ENCODE results near the gene ARHGEF18.

Gene ARHGEF18

GRCh38 chr19:7386308-7386707 is 37.6 kb downstream of the ARHGEF18 start:
- no peak for DNase-seq

DNA sequence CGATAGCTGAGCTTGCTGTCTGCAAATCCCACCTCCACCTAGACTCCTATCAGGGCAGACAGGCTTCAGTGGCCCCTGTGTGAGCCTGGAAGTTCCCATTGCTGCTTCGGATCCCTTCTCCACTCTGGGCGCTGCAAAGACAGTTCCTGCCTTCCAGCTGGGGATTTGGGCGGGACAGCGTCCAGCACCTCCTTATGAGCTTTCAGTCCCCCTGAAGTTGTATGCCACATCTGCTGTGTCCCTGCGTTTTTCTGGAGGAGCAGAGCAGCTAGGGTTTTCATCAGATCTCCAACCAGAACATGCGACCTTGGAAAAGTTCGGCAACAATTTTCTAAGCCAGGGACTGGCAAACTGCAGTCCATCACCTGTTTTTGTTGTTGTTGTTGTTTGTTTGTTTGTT is 38.0 kb downstream of the ARHGEF18 start:
- no peak for DNase-seq

DNA sequence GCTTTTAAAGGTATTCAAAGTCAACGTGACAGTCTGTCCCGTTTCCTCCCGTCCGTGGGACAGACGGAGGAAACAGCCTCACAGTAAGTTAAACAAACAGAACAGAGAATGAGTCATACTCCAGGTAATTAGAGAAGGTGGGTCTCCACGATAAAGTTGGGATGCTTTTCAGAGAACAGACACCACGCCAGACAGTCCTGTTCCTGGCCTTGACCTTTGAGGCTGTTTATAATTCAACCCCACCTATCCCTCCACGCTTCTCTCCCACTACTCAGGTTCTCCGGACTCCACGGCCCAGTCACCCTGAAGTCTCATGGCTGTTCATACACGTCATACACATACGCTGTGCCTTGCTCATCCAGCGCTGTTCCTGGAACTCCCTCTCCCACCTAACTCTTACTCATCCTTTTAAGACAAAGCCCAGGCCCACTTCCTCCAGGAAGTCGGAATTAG is 42.5 kb downstream of the ARHGEF18 start:
- DNase-seq = no peak

- DNase-seq = no peak
These were observed 44.7 kb downstream of the ARHGEF18 start for GRCh38 chr19:7393459-7393858.

GRCh38 chr19:7393939-7394730 is 45.4 kb downstream of the ARHGEF18 start:
- no peak for DNase-seq

- DNase-seq = peak; percentile 85
These were observed 46.1 kb downstream of the ARHGEF18 start for GRCh38 chr19:7394731-7395359.

DNA sequence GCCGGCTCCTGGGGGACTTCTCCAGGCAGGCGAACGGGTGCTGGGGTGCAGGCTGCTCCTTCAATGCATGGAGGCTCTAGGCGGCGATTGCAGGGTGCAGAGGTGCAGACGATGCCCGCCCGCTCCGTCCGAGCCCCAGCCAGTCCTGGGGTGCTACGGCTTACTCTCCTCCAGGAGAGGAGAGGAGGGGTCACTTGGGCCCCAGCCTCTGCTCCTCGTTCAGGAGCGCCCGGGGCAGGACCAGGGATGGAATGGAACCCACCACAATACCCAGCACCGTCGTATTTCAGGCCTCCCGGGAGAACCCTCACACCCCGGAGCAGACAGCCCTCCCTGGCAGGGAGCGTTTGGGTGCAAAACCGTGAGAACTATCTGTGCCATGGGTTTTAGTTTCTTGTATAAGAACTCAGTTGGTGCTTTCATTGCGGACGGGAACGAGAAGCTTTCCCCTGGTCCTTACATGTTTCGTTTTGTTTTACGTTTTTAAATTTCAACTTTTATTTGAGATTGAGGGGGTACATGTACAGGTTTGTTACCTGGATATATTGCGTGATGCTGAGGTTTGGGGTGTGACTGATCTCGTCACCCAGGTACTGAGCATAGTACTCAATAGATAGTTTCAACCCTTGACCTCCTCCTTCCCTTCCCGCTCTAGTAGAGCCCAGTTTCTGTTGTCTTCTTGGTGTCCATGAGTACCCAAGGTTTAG is 46.8 kb downstream of the ARHGEF18 start:
- DNase-seq = no peak

GRCh38 chr19:7397687-7398086 is 49.0 kb downstream of the ARHGEF18 start:
- DNase-seq = no peak
